T47D (cell line): ENCODE measurements around the gene ACBD3.

Experiments
- DNase-seq, 2 experiments: peaks; one replicate each; pipeline versions ENCODE4 v3.0.0 to v3.0.0-alpha.2; 2011 to 2012; ENCODE audit warnings: low read depth in 1 of 2, low spot score in 1 of 2
- JUND ChIP-seq: IDR thresholded peaks from 2 replicates; pipeline ENCODE4 v1.6.1; 2012; ENCODE audit warnings: low read depth
- in situ Hi-C: cut with HindIII; loops from 2 replicates; pipeline ENCODE4 v1.10.0; 2016; ENCODE audit warnings: low sequenced_read_pairs, low pct_unique_long_range_greater_than_20kb

The ACBD3 gene

GRCh38 chr1:226148121-226148648, 38.4 kb downstream of the ACBD3 start:
- DNase-seq, result no peak
- no peak for TF ChIP-seq JUND
- in situ Hi-C loops, result no loop called here

GRCh38 chr1:226144045-226144444, 42.5 kb downstream of the ACBD3 start:
- no peak for TF ChIP-seq JUND
- no peak for DNase-seq
- in situ Hi-C loops, result no loop called here

GRCh38 chr1:226135709-226136108, 50.8 kb downstream of the ACBD3 start:
- in situ Hi-C loops, result no loop called here
- DNase-seq, result no peak
- TF ChIP-seq JUND, result no peak

- in situ Hi-C loops, result no loop called here
- no peak for DNase-seq
- TF ChIP-seq JUND, result no peak
These were observed 51.4 kb downstream of the ACBD3 start for GRCh38 chr1:226135059-226135651.

GRCh38 chr1:226134170-226135058, 52.1 kb downstream of the ACBD3 start:
- no peak for TF ChIP-seq JUND
- in situ Hi-C loops, result no loop called here
- no peak for DNase-seq

- no peak for DNase-seq
- no peak for TF ChIP-seq JUND
- in situ Hi-C loops, result no loop called here
These were observed 52.9 kb downstream of the ACBD3 start for GRCh38 chr1:226133504-226134123.

GRCh38 chr1:226132728-226133503, 53.6 kb downstream of the ACBD3 start:
- in situ Hi-C loops, result no loop called here
- no peak for TF ChIP-seq JUND
- peak; percentile 63 to 96 for DNase-seq

- no peak for TF ChIP-seq JUND
- no peak for DNase-seq
- in situ Hi-C loops, result no loop called here
These were observed 54.9 kb downstream of the ACBD3 start for GRCh38 chr1:226131639-226132038.

GRCh38 chr1:226129230-226129629, 57.3 kb downstream of the ACBD3 start:
- TF ChIP-seq JUND, result no peak
- DNase-seq, result no peak
- in situ Hi-C loops, result no loop called here

- TF ChIP-seq JUND, result no peak
- in situ Hi-C loops, result no loop called here
- no peak for DNase-seq
These were observed 58.0 kb downstream of the ACBD3 start for GRCh38 chr1:226128487-226129075.

- TF ChIP-seq JUND, result no peak
- in situ Hi-C loops, result no loop called here
These were observed 59.5 kb downstream of the ACBD3 start for GRCh38 chr1:226126824-226127569.

GRCh38 chr1:226125831-226126230, 60.7 kb downstream of the ACBD3 start:
- DNase-seq, result no peak
- in situ Hi-C loops, result no loop called here
- no peak for TF ChIP-seq JUND

More at GRCh38 chr1:226126824-226127569, 59.5 kb downstream of the ACBD3 start:
- no peak for DNase-seq
